Measurements from ENCODE around the gene UNC5B. TPM values are rescaled to one million over a fixed set of nuclear protein-coding genes. Genes with fewer than 3 reads are reported as not detected.

Gene UNC5B
- total RNA-seq, 1 donor from 2014 or later: 0.63 TPM

DNA sequence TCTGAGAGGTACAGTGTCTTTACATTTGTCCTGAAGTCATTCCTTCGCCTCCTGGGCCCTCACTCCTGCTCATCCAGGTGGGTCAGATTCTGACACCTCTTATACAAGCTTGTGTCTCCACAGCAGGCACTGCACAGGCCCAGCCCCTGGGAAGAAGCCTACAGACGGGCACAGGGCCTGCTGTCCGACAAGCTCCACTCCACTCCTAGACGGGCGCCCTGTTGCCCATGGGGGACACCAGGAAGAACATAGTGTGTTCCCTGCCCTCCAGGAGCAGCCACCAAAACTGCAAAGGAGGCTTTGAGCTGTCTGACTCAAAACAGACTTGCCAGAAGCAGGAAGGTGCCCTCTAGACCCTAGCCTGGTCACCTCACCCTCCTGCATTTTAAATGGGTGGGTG is 61.1 kb downstream of the UNC5B start:
- TF ChIP-seq CTCF (conservative IDR thresholded peaks at IDR 0.05; ENCODE audit: low read depth, low read length): no peak
- H3K4me3 ChIP-seq (ENCODE audit: low read depth, low read length): no peak overlapping the region
- DNase-seq (ENCODE audit: low read depth): no peak

DNA sequence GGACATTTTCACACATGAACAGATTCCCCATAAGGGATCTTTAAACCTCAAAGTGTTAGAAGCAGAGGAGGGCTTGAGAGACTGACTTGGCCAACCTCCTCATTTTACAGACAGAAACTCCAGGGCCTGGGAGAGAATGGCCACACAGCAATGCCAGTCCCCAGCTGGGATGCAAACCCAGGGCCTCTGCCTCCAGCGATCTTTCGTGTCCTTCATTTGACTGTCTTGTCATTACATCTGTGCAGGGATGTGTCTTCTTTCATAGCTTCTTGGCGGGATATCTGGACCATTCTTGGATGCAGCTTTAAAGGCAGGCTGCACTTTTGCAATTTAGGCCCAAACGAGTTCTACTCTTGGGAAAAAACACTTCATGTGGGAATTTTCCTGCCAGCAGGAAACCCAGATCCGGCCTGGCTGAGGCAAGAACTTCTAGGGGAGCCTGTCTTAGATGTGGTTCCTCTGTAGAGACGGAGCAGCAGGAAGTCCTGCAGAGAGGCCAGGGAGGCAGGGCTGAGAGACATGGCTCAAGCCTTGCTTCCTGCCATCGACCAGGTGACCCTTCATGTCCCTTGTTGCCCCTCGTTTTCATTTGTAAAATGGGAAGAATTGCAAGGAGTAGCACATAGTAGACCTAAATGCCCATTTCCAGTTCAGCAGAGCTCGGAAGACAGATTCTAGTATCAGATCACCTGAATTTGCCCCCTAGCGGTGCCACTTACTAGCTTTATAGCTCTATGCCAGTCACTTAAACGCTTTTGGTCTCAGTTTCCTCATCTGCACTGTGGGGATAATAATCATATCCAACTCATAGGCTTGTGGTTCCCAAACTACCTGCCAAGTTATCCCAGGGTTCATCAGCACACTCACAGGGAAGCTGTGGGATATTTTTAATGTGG is 62.8 kb downstream of the UNC5B start:
- DNase-seq (ENCODE audit: low read depth): no peak
- H3K4me3 ChIP-seq (ENCODE audit: low read depth, low read length): no peak overlapping the region
- no peak for TF ChIP-seq CTCF (conservative IDR thresholded peaks at IDR 0.05; ENCODE audit: low read depth, low read length)

GRCh38 chr10:71276873-71277272 is 64.5 kb downstream of the UNC5B start:
- no peak for DNase-seq (ENCODE audit: low read depth)
- H3K4me3 ChIP-seq (ENCODE audit: low read depth, low read length): no peak overlapping the region
- no peak for TF ChIP-seq CTCF (conservative IDR thresholded peaks at IDR 0.05; ENCODE audit: low read depth, low read length)

GRCh38 chr10:71277914-71278665 is 65.7 kb downstream of the UNC5B start:
- DNase-seq (ENCODE audit: low read depth): no peak
- no peak for TF ChIP-seq CTCF (conservative IDR thresholded peaks at IDR 0.05; ENCODE audit: low read depth, low read length)
- no peak overlapping the region for H3K4me3 ChIP-seq (ENCODE audit: low read depth, low read length)

- no peak for DNase-seq (ENCODE audit: low read depth)
- no peak for TF ChIP-seq CTCF (conservative IDR thresholded peaks at IDR 0.05; ENCODE audit: low read depth, low read length)
These were observed 66.6 kb downstream of the UNC5B start for GRCh38 chr10:71278691-71279588.

DNA sequence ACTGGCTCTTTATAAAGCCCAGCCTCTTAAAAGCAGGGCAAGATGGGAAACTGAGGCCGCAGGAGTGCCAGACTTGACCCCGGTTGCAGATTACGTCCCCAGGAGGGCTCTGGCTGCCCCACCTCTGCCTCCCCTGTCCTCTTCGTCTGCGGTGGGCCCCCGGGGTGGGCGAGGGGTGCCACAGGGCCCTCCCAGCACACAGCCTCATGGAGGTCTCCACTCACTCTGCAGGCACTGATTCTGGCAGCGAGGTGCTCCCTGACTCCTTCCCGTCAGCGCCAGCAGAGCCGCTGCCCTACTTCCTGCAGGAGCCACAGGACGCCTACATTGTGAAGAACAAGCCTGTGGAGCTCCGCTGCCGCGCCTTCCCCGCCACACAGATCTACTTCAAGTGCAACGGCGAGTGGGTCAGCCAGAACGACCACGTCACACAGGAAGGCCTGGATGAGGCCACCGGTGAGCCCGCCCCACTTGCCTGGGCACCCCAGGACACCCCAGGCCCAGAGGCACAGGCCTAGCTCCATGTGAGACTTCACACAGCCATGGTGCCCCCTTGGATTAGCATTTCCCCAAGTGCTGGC is 67.3 kb downstream of the UNC5B start:
- H3K4me3 ChIP-seq (ENCODE audit: low read depth, low read length): no peak overlapping the region
- no peak for DNase-seq (ENCODE audit: low read depth)
- TF ChIP-seq CTCF (conservative IDR thresholded peaks at IDR 0.05; ENCODE audit: low read depth, low read length): no peak

More at GRCh38 chr10:71278691-71279588, 66.6 kb downstream of the UNC5B start:
- no peak overlapping the region for H3K4me3 ChIP-seq (ENCODE audit: low read depth, low read length)

Measured in epithelial cell of proximal tubule (primary cell).